IPS-18a (cell line): ENCODE measurements around the gene NEURL3.
"Not testable (repeated sequence)": the region's sequence is repeated elsewhere in the genome, so short reads cannot be mapped to it uniquely, and the experiment has no call there.

Source experiments
- H3K27ac ChIP-seq: one replicate; pipeline ENCODE4 v1.5.1; 2013; ENCODE audit warnings: low read length
- H3K27me3 ChIP-seq: one replicate; pipeline ENCODE4 v1.6.1; 2013; ENCODE audit warnings: mild to moderate bottlenecking, low read length; ENCODE audit not compliant: control insufficient read depth, insufficient read depth
- H3K36me3 ChIP-seq: one replicate; pipeline ENCODE4 v1.6.1; 2013; ENCODE audit warnings: low read depth, low read length; ENCODE audit not compliant: control insufficient read depth
- H3K4me1 ChIP-seq: one replicate; pipeline ENCODE4 v1.6.1; 2013; ENCODE audit warnings: low read depth, low read length; ENCODE audit not compliant: control insufficient read depth
- H3K4me3 ChIP-seq: one replicate; pipeline ENCODE4 v1.5.1; 2013; ENCODE audit warnings: low read length
- H3K9ac ChIP-seq: one replicate; pipeline ENCODE4 v1.6.1; 2013; ENCODE audit warnings: mild to moderate bottlenecking, low read length, moderate library complexity
- H3K9me3 ChIP-seq: one replicate; pipeline ENCODE4 v1.6.1; 2013; ENCODE audit warnings: low read depth, low read length; ENCODE audit not compliant: control insufficient read depth

NEURL3 gene

DNA sequence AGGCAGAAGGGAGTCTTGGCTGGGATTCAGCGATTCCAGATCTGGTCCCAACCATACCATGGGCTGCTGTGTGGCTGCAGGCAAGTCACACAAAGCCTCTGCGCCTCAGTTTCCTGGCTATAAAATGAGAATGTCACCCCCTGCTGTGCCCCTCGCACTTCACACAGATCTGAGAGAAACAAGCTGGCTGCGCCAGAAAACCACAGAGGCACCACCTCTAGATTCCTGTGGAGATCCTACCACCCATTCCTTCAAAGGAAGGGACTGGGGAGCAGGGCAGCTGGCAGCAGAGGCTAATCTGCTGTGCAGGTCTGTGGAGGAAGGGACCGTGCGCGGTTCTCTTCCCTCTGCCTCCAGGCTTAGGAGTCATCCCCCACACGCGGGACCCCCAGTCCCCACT lies 19.8 kb downstream of the NEURL3 start:
- H3K27ac ChIP-seq: no peak overlapping the region
- peaks cover 8% of the 10 kb centered on the region for H3K4me1 ChIP-seq
- peaks cover 6% of the 10 kb centered on the region for H3K27me3 ChIP-seq
- H3K9me3 ChIP-seq: no peaks in the 10 kb centered on the region
- no peak overlapping the region for H3K4me3 ChIP-seq
- no peaks in the 10 kb centered on the region for H3K36me3 ChIP-seq
- H3K9ac ChIP-seq: no peak overlapping the region

GRCh38 chr2:96484091-96484490 lies 21.1 kb downstream of the NEURL3 start:
- no peaks in the 10 kb centered on the region for H3K36me3 ChIP-seq
- H3K4me3 ChIP-seq: no peak overlapping the region

DNA sequence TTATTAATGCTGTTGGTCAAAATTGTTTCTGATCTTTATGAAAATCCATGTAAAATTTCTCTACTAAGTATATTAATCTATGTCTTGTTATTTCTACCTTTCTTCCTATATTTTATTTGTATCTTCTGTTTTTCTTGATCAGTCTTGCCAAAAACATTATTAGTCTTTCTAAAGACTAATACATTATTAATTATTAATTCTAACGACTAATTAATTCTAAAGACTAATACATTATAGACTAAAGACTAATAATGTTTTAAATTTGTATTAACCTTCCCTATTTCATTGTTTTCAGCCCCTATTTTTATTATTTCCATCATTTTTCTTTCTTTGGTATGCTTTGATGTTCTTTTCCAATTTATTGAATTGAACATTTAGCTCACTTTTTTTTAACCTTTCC lies 27.7 kb downstream of the NEURL3 start:
- no peaks in the 10 kb centered on the region for H3K4me1 ChIP-seq
- H3K36me3 ChIP-seq: no peaks in the 10 kb centered on the region
- H3K27ac ChIP-seq: no peak overlapping the region
- no peaks in the 10 kb centered on the region for H3K9me3 ChIP-seq
- H3K9ac ChIP-seq: no peak overlapping the region
- no peak overlapping the region for H3K4me3 ChIP-seq
- H3K27me3 ChIP-seq: no peaks in the 10 kb centered on the region

More at GRCh38 chr2:96484091-96484490, 21.1 kb downstream of the NEURL3 start:
- peaks cover 8% of the 10 kb centered on the region for H3K4me1 ChIP-seq
- H3K9me3 ChIP-seq: no peaks in the 10 kb centered on the region
- H3K9ac ChIP-seq: no peak overlapping the region
- no peak overlapping the region for H3K27ac ChIP-seq
- H3K27me3 ChIP-seq: peaks cover 6% of the 10 kb centered on the region

GRCh38 chr2:96471772-96472171 lies 33.4 kb downstream of the NEURL3 start:
- no peaks in the 10 kb centered on the region for H3K9me3 ChIP-seq
- no peak overlapping the region for H3K9ac ChIP-seq
- no peaks in the 10 kb centered on the region for H3K27me3 ChIP-seq
- H3K4me1 ChIP-seq: no peaks in the 10 kb centered on the region
- no peak overlapping the region for H3K4me3 ChIP-seq
- H3K36me3 ChIP-seq: no peaks in the 10 kb centered on the region
- no peak overlapping the region for H3K27ac ChIP-seq

DNA sequence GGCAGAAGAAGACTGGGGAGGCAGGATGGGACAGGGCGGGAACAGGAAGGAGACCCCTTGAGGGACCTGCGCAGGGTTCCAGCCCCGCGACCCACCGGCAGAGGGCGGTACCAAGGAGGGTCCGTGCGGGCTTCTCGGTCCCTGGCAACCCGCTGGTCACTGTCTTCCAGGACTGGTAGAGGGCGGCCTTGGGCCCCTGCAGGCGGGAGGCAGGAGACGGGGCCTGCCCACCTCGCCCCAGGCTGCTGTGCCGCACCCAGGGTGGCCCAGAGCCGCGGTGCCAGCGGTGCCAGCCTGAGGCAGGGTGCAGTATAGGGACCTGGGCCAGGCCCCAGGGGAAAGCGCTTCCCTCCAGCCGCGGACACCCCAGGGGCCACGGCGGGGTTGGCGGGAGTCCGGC lies 34.5 kb downstream of the NEURL3 start:
- Histone ChIP-seq H3K4me1 (no peaks in the 10 kb centered on the region), H3K4me3 (no peak overlapping the region), H3K27me3 (no peaks in the 10 kb centered on the region), H3K9ac (no peak overlapping the region), H3K27ac (no peak overlapping the region), H3K9me3 (no peaks in the 10 kb centered on the region), H3K36me3 (no peaks in the 10 kb centered on the region)

DNA sequence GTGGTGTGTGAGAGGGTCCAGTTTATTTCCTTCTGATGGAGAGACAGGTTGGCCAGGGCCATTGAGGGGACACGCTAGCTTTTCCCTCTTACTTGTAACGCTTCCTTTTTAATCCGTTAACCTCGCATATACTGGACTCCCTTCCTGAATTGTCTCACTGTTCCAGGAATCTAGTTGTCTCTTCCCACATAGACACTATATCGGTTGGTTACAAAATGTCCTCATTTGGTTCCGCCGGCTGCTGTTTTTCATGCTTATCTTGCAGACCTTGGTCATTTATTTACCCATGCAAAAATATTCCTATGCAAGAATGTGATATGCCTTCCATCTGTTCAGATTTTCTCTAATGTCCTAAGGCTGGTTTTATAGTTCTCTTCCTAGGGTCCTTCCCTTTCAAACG lies 35.0 kb downstream of the NEURL3 start:
- Histone ChIP-seq H3K9ac (no peak overlapping the region), H3K4me3 (no peak overlapping the region), H3K9me3 (no peaks in the 10 kb centered on the region), H3K4me1 (no peaks in the 10 kb centered on the region), H3K27ac (no peak overlapping the region), H3K36me3 (no peaks in the 10 kb centered on the region), H3K27me3 (no peaks in the 10 kb centered on the region)

GRCh38 chr2:96468904-96469303 lies 36.3 kb downstream of the NEURL3 start:
- H3K9me3 ChIP-seq: no peaks in the 10 kb centered on the region
- no peak overlapping the region for H3K4me3 ChIP-seq
- H3K36me3 ChIP-seq: no peaks in the 10 kb centered on the region
- H3K27ac ChIP-seq: no peak overlapping the region
- no peak overlapping the region for H3K9ac ChIP-seq
- no peaks in the 10 kb centered on the region for H3K4me1 ChIP-seq
- no peaks in the 10 kb centered on the region for H3K27me3 ChIP-seq

DNA sequence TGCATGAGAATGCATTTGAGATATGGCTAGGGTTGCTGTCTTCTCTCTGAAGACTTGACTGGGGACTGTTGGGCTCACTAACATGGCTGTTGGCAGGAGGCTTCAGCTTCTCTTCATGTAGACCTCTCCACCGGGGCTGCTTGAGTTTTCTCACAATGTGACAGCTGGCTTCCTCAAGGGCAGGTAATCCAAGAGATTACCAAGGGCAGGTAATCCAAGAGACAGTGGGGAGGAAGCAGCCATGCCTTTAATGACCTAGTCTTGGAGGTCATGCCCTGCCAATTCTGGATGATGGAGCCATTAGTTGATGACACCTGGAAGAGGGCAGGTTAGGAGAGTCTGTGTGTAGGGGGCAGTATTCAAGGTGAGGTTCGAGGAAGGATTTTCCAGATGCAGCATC lies 40.5 kb downstream of the NEURL3 start:
- Histone ChIP-seq H3K9me3 (no peaks in the 10 kb centered on the region), H3K36me3 (no peaks in the 10 kb centered on the region), H3K9ac (no peak overlapping the region), H3K27ac (no peak overlapping the region), H3K27me3 (no peaks in the 10 kb centered on the region), H3K4me1 (no peaks in the 10 kb centered on the region), H3K4me3 (no peak overlapping the region)

- Histone ChIP-seq H3K9ac (no peak overlapping the region), H3K4me3 (no peak overlapping the region), H3K36me3 (no peaks in the 10 kb centered on the region), H3K27me3 (no peaks in the 10 kb centered on the region), H3K4me1 (no peaks in the 10 kb centered on the region), H3K9me3 (no peaks in the 10 kb centered on the region), H3K27ac (no peak overlapping the region)
Observed at GRCh38 chr2:96464061-96464460, 41.1 kb downstream of the NEURL3 start.

DNA sequence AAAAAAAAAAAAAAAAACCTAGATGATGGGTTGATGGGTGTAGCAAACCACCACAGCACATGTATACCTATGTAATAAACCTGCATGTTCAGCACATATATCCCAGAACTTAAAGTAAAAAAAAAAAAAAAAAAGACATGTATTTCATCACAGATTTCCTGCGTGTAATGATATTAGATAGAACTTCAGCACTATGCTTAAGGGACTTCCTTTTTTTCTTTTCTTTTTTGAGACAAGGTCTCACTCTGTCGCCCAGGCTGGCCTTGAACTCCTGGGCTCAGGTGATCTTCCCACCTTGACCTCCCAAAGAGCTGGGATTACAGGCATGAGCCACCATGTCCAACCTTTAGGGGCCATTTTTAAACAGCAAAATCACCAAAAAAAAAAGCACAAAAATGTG lies 42.0 kb downstream of the NEURL3 start:
- no peak overlapping the region for H3K27ac ChIP-seq
- no peaks in the 10 kb centered on the region for H3K4me1 ChIP-seq
- H3K27me3 ChIP-seq: no peaks in the 10 kb centered on the region
- no peaks in the 10 kb centered on the region for H3K9me3 ChIP-seq
- no peak overlapping the region for H3K4me3 ChIP-seq
- no peaks in the 10 kb centered on the region for H3K36me3 ChIP-seq
- H3K9ac ChIP-seq: no peak overlapping the region

- not testable (repeated sequence) for H3K27ac ChIP-seq, H3K4me3 ChIP-seq, H3K27me3 ChIP-seq, H3K9me3 ChIP-seq, H3K4me1 ChIP-seq, H3K9ac ChIP-seq, H3K36me3 ChIP-seq
Observed at GRCh38 chr2:96461616-96462015, 43.5 kb downstream of the NEURL3 start.

DNA sequence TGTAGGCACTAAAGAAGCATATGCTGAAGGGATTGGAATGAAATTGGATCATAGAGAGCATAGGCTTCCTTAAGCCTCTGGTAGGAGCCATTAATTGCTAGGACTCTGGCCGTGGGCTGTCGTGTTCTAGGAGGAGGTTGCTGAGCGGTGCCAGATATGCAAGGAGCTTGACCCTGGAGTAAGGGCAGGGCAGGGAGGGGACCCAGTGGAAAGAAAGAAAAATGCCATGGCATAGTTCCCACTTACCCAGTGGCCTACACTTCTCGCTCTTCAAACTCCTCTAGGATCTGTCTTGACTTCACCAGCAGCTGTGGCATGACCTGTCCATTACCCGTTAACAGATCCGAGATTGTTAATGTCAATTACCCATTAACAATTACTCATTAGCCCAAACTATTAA lies 53.1 kb downstream of the NEURL3 start:
- Histone ChIP-seq H3K27me3 (no peaks in the 10 kb centered on the region), H3K9me3 (no peaks in the 10 kb centered on the region), H3K36me3 (no peaks in the 10 kb centered on the region), H3K4me1 (no peaks in the 10 kb centered on the region), H3K27ac (no peak overlapping the region), H3K4me3 (no peak overlapping the region), H3K9ac (no peak overlapping the region)
